ENCODE results near the gene RNPEPL1.

Gene RNPEPL1

DNA sequence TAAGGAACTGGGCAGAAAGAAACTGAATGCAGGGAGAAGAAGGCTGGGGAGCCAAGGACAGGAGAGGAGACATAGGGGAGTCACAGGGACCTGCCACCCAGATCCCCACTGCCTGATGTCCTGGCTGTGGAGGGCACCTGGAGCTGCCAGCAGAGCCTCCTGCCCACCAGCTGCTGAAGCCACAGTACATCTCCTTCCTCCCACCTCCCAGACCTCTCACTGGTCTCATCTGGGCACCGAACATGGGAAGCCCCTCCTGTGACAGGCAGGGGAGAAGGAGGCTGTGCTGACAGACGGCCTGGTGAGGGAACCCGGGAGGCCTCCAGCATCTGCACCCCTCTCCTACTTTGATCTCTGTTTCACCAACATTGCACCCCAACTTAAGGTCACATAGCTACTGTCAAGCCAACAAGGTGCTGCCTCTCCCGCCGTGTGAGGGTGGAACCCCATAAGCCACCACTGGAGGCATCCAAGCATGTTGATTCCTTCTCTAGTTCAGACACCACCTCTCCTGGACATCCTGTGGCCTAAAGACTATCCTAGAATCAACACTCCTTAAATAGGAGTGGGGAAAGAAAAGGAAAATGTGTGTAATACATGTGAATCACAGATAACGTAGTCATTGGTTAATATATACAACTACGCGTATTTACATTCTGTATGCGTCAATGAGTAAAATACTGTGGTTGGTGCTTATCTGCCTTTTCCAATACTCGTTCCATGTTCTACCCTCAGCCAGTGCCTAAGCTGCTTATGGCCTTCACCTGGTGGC is 3.5 kb upstream of the RNPEPL1 start:
- DNase-seq (ENCODE audit: low read depth, low spot score), result no peak

DNA sequence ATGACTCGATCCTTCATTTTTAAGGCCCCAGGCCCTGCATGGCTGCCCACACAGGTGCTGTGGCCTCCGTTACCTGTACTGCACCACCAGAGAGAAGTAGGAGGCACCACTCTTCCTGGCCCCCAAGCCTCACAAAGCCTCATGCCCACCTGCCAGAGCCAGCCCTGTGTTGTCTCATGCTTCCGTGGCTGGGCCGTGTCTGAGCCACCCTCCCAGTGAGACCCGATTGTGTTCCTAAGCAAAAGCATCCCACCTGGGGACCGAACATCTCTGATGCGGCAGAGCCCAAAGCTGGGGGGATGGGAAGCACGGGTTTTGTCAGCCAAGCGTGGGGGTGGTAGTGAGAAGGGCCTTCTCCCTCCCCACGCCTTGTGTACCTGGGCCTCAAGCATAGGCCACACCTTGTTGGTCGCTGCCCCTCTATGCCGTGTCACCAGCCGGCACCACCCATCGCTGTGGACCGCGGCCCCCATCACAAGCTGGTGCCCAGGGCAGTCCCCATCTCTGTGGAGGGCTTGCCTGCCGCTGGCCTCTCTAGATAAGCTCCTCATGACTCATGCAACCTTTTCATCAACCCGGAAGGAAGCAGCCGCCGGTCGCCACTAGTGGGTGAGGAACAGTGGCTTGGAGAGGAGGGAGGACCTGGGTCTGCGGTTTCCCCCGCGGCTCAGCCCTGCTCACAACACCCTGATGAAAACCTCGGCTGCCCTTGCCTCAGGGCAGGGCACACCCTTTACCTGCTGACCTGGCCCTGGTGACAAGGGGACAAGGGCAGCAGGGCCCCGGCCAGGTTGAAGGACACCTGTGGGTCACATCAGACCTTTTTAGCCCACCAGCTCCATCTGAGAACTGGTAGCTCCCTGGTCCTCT is 2.7 kb upstream of the RNPEPL1 start:
- no peak for DNase-seq (ENCODE audit: low read depth, low spot score)

DNA sequence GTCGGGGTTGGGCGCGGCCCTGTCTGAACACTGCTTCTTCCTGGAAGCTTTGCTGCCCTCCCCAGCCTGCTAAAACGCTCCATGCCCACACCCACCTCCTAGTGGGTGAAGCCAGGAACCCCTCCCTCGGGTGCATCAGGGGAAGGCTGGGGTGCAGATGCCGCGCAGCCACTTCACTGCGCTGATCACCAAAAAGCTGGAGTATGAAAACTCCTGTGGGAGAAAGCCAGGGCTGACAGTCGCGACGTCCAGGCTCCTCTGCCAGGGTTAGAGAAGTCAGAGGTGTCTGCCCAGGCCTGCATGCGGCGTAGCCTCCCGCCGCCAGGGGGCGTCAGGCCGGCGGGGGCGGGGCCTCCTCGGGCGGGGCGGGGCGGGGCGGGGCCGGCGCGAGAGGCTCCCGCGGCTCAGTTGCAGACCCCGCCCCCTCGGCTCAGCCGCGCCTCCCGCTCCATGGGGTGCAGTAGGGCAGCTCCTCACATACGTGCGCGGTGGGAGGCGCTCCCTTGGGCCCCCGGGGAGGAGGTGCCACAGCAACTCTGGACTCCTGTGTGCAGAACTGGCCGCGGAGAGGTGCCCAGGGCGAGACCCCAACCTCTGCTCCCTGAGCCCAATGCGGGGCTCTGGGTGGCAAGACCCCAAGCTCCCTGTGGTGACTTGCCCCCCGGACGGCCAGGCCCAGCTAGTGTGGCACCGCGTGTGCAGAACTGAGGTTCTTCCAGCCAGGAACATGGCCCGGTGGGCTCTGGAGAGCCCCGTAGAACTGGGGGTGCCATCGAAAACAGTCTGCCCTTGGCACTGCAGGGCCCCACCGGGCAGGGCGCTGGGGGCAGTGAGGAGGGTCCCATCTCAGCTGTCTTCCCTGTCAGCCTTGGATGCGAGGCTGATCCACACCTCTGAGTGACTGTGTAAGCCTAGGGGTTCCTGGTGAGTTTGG is 1.8 kb upstream of the RNPEPL1 start:
- DNase-seq (ENCODE audit: low read depth, low spot score), result no peak

DNA sequence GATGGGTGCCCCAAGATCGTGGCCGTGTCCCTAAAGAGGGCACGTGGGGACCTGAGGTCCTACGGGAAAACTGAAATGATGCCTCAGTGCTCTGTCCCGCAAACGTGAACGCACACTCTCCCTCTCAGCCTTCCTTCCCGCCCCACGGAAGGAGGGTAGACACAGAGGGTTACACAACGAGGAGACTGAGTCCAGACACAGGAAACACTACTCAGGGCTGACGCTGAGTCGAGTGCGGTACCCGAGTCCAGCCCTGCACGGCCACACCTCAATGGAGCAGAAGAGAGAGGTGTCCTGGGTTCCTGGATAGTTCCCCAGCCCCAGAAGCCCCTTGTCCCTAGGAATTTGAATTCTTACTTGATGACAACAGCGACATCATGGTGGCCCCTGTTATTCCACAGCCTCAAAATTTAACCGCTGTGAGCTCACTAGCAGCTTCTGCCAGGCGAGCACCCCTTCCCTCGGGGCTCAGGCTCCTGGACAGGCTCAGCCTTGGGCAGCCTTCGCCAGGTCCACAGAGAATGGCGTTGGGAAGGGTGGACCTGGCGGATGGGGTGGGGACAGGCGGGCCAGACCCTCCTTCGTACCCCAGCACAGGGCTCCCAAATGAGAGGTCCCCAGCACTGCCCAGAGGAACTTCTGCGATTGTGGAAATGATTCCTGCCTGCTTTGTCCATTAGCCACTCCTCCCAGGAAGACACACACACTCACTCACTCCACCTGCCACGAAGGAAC is 980 bp upstream of the RNPEPL1 start:
- DNase-seq (ENCODE audit: low read depth, low spot score), result no peak

DNA sequence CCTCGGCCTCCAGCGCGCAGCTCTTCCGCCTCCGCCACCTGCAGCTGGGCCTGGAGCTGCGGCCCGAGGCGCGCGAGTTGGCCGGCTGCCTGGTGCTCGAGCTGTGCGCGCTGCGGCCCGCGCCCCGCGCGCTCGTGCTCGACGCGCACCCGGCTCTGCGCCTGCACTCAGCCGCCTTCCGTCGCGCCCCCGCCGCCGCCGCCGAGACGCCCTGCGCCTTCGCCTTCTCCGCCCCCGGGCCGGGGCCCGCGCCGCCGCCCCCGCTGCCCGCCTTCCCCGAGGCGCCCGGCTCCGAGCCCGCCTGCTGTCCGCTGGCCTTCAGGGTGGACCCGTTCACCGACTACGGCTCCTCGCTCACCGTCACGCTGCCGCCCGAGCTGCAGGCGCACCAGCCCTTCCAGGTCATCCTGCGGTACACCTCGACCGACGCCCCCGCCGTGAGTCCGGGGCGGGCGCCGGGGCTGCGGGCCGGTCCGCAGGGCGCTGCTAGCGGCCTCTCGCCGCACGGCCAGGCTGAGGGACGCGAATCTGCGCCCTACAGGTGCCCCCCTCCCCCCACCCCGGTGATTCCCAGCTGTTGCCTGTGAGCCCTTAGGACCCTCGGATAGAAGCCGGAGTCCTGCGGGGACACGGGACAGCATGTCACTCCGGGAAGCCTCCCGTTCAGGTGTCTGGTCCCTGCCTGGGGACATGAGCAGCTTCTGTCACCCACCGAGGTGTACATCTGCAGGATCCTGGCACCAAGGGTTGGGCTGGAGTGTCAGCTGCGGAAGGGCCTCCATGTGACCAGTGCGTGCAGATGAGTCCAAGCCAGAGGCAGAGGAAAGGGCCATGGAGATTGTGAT is 616 bp downstream of the RNPEPL1 start:
- no peak for DNase-seq (ENCODE audit: low read depth, low spot score)

DNA sequence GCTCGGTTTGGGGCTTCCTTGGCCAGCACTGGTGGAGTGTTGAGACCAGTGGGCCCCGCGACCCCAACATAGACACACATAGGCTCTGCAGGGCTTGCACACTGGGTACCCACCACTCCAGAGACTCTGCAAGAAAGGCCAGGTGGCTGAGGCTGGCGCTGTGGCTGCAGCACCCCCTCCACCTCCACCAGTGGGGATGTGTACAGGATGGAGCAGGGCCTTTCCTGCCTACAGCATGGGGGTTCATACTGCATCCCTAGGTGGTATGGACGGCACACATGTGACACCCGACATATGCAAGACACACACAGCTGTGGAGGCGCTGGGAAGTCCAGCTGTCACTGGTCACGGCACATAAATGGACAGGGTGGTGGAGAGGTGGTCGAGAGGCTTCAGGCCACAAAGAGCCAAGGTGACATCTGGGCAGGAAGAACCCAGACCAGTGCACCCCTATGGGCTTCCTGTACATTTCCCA is 1.3 kb downstream of the RNPEPL1 start:
- no peak for DNase-seq (ENCODE audit: low read depth, low spot score)

DNA sequence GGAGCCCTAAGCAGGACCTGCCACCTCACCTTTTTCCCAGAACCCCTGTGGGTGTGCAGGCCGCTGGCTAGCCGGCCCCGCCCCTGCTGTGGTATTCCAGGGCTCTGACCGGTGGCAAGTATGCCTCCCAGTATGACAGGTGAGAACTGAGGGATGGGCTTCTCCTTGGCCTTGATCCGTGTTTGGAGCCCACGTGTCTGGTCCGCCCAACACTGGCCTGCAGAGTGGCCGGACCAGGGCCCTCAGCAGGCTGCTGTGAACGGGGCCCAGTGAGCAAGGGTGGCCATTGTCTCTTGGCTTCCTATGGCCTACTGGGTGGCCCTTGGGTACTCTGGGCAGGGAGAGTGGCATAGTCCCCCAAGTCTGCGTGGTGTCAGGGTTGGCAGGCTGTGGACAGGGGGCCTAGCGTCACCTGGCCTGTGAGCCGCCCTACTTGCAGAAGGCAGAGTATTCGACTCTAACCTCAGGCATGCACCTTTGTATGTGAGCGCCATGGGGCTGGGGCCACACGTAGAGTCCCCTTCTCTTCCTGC is 1.8 kb downstream of the RNPEPL1 start:
- DNase-seq (ENCODE audit: low read depth, low spot score), result no peak

DNA sequence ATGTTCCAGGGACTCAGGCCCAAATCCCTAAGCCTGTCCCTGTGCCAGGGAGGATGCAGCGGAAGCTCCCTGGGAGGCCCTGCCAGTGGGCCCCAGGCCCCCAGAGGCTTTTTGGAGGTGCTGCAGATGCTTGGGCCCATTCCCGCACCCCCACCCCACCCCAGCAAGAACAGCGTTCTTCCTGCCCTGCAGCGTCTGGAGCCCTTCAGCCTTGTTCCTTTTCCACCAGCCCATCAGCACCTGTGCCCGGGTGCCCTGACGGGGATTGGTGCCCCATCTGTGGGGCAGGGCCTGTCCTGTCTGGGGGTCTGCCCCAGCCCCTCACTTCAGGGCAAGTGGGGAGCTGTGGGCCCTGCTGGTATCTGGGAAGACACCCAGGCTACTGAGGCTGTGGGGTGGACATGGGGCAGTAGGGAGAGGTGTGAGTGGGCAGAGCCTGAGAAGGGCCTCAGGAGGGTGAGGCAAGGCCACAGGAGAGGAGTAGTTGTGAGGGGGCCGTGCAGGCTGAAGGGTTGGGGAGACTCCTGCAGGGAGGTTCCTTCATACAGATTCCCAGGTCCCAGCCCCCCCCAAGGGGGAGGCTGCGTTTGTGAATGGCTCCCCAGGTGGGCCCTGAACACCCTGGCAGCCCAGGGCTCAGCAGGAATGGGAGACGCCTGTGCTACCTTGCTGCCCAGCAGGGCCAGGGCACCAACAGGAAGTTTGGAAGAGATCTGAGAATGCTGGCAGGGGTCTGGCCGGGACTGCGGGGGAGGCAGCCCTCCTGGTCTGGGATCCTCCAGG is 2.4 kb downstream of the RNPEPL1 start:
- DNase-seq (ENCODE audit: low read depth, low spot score), result no peak

DNA sequence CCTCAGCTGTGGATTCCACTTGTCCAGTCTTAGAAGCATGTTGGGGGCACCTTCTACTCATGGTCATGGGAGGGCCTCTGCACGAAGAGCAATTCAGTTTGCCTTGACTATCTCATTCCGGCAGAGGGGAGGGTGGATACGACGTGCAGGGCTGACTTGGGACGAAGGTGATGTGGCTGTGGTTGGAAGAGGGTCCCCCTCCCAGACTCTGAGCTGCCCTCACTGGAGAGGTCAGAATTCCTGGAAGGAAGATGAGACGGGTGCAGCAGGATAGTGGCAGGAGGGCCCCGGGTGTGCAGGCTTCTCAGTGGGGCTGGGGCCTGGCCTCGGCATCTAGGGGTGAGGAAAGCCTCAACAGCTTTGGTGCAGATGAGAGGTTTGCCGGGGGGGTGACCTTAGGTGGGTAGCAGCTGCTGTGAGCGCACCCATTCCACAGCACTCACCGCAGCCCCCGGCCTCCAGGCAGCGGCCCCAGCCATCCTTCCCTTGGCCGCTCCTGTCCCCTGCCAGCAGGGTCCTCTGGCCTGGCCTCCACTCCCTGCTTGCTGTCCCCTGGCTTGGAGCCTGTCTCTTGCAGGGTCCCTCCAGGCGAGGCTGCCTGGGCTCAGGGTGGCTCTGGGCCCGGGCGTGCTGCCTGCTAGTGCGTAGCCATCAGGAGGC is 3.2 kb downstream of the RNPEPL1 start:
- DNase-seq (ENCODE audit: low read depth, low spot score), result no peak

DNA sequence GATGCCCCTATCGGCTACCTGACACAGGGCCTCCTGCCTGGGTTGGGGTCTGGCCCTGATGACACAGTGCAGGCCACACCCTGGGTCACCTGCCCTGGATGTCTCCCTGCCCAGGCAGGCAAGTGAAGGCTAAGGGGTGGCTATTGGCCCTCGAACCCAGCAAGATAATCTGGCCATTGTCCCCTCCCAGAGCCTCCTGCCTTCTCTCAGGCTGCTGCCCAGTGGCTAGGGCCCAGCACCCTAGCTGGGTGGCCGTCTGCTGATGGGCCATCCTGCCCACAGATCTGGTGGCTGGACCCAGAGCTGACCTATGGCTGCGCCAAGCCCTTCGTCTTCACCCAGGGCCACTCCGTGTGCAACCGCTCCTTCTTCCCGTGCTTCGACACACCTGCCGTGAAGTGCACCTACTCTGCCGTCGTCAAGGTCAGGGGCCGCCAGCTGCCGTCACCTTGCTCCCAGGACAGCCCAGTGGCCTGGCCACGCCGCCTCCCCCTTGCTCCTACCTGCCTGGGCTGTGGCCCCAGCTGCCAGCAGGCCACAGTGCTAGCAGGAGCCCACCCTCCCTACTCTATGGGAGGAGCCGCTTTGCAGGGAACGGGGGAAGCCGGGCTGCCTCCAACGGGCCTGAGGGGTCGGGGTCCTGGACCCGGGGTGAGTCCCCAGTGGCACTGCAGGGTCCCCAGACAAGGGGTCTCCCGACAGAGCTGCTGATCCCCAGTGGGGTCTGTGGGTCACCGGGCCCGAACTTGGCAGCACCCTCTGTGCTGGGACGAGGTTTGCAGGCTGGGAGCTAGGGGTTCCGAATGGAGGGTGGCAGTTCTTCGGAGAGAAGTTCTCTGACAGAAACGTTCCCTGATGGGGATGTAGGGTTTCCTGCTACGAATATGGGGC is 4.1 kb downstream of the RNPEPL1 start:
- no peak for DNase-seq (ENCODE audit: low read depth, low spot score)

DNA sequence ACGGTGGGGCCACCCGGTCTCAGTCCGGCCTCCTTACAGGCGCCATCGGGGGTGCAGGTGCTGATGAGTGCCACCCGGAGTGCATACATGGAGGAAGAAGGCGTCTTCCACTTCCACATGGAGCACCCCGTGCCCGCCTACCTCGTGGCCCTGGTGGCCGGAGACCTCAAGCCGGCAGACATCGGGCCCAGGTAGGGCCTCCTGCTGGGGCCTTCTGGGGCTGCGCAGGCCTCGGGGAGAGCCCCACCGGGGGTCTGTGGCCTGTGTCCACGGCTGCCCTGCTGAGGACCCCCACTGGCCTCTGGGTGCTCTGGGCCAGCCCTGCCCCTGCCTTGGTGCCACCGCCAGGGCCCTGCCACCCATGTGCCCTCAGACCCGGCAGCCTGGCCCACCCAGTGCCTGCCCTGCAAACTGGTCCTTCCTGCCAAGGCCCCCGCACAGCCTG is 4.8 kb downstream of the RNPEPL1 start:
- DNase-seq (ENCODE audit: low read depth, low spot score), result no peak

DNA sequence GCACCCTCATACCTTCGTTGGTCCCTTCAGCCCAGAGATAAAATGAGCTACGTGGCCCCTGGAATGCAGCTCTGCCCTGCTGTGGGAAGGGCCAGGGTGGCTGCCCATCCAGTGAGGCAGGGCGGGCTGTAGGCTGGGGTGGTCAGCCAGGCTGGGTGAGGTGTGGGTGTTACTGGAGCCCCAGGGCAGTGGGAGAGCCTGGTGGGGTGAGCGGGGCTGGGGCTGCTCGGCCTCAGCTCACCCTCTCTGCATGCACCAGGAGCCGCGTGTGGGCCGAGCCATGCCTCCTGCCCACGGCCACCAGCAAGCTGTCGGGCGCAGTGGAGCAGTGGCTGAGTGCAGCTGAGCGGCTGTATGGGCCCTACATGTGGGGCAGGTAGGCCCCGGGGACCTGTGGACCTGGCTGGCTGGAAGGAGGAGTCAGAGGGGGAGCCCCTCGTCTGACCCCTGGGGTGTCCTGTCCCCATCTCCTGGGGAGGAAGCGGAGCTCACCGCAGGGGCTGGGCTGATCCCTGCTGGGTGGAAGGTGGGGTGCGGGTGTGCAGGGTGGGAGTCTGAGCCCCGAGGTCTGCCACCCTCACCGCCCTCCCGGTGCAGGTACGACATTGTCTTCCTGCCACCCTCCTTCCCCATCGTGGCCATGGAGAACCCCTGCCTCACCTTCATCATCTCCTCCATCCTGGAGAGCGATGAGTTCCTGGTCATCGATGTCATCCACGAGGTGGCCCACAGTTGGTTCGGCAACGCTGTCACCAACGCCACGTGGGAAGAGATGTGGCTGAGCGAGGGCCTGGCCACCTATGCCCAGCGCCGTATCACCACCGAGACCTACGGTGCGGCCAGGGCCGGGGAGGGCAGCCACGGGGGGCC is 5.5 kb downstream of the RNPEPL1 start:
- DNase-seq (ENCODE audit: low read depth, low spot score), result no peak

DNA sequence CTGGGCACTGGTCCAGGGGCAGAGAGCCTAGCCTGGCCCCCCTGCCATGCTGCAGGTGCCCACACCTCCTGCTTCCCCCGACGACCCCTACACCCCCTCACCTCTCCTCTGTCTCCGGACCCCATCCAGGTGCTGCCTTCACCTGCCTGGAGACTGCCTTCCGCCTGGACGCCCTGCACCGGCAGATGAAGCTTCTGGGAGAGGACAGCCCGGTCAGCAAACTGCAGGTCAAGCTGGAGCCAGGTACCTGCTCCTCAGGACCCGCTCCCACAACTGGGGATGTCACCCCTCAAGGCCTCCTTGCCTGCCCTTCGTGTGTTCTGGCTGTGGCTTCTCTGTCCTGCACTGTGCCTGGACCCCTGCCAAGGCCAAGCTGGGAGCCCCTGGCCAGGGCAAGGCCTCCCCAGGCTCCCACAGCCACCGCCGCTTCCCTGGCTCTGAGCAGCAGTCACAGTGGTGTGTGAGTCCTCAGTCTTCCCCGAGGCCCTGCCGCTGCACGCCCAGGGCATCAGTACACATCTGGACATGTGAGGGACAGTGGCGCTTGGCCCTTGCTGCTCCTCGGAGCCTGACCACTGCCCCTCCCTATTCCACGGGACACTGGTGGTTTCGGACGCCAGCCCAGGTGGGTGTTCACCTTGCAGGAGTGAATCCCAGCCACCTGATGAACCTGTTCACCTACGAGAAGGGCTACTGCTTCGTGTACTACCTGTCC is 6.3 kb downstream of the RNPEPL1 start:
- no peak for DNase-seq (ENCODE audit: low read depth, low spot score)

DNA sequence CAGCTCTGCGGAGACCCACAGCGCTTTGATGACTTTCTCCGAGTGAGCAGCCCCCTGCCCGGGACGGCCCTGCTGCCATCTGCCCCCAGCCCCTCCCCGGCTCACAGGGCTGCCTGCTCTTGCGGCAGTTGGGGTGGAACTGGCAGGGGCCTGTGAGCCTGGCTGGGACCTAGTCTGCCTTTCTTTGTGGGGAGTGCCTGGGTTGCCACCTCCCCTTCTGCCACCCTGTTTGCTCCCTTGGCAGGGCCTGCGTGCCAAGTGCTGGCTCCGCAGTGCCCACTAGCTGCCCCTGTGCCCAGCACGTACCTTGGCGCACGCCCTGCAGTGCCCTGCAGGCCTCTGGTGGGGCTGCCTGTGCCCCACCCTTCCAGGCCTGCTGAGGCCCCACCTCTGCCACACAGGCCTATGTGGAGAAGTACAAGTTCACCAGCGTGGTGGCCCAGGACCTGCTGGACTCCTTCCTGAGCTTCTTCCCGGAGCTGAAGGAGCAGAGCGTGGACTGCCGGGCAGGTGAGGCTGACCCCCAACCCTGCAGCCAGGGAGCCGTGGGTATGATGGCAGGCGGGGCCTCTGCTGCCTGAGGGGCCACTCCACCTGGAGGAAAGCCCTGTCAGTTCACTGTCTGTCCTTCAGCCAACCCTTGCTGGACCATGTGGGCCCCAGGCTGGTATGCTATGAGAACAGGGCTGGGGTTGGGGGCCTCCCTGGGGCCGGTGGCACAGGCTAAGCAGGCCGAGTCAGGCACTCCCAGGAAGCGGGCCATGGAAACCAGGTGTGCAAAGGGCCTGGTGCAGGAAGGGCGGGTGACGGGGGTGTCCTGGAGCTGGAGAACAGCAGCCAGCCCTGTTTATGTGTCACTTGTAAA is 7.0 kb downstream of the RNPEPL1 start:
- DNase-seq (ENCODE audit: low read depth, low spot score), result no peak

DNA sequence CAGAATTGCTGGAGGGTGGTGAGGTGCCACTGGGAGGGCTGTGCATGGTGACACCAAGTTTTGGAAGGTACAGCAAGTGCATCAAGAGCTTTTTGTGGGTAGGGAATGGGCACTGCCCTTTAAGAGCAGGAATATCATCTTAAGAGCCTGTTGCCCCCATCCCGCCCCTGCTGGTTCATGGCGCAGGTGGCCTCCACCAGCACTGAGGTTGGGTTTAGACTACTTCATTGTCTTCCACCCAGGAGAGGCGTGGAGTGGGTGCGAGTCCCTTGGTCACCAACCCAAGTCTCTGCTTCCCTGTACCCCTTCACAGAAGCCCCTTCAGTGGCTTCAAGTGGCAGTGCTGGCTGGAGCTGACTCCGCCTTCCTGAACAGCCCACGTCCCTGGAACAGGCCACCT is 7.8 kb downstream of the RNPEPL1 start:
- no peak for DNase-seq (ENCODE audit: low read depth, low spot score)
